HEK293T (cell line): ENCODE measurements around the gene XBP1.

Experiments used
- BHLHE40 ChIP-seq: fragments of 450-650 bp; IDR thresholded peaks from 2 replicates; pipeline ENCODE4 v1.6.1; 2016; ENCODE audit warnings: mild to moderate bottlenecking, moderate library complexity, borderline replicate concordance
- CTBP1 ChIP-seq: fragments of 450-650 bp; IDR thresholded peaks from 2 replicates; pipeline ENCODE4 v1.6.1; 2016; ENCODE audit warnings: borderline replicate concordance
- ELF4 ChIP-seq: fragments of 450-650 bp; IDR thresholded peaks from 2 replicates; pipeline ENCODE4 v1.6.1; 2017; ENCODE audit warnings: antibody characterized with exemption
- FOXK2 ChIP-seq: fragments of 450-650 bp; IDR thresholded peaks from 2 replicates; pipeline ENCODE4 v1.6.1; 2016; ENCODE audit warnings: mild to moderate bottlenecking
- HDGF ChIP-seq: fragments of 450-650 bp; IDR thresholded peaks from 2 replicates; pipeline ENCODE4 v1.6.1; 2017; ENCODE audit warnings: antibody characterized with exemption, borderline replicate concordance
- L3MBTL2 ChIP-seq: fragments of 450-650 bp; conservative IDR thresholded peaks from 2 replicates; pipeline ENCODE4 v1.6.1; 2016; ENCODE audit warnings: mild to moderate bottlenecking
- NFRKB ChIP-seq: fragments of 450-650 bp; IDR thresholded peaks from 2 replicates; pipeline ENCODE4 v1.6.1; 2016; ENCODE audit warnings: mild to moderate bottlenecking, moderate library complexity
- SP1 ChIP-seq: fragments of 450-650 bp; IDR thresholded peaks from 2 replicates; pipeline ENCODE4 v1.6.1; 2017
- SUZ12 ChIP-seq: fragments of 450-650 bp; IDR thresholded peaks from 2 replicates; pipeline ENCODE4 v1.6.1; 2016; ENCODE audit warnings: mild to moderate bottlenecking
- TARDBP ChIP-seq: fragments of 450-650 bp; IDR thresholded peaks from 2 replicates; pipeline ENCODE4 v1.6.1; 2016

- TF ChIP-seq NFRKB (no peak), BHLHE40 (no peak), ELF4 (no peak), SP1 (no peak), CTBP1 (no peak), TARDBP (no peak), SUZ12 (no peak), FOXK2 (no peak), HDGF (no peak), L3MBTL2 (no peak)
Measured at GRCh38 chr22:28812516-28812915, 12.1 kb upstream of the XBP1 start.
